Activated CD8-positive, alpha-beta memory T cell treated with anti-CD3 and anti-CD28 coated beads for 1 hour (primary cell): ENCODE measurements around the gene PDE9A.
"Not testable (repeated sequence)": the region's sequence is repeated elsewhere in the genome, so short reads cannot be mapped to it uniquely, and the experiment has no call there.

ENCODE experiments used
- DNase-seq, 2 donors: peaks; one replicate each; pipeline ENCODE4 v3.0.0-alpha.2; 2020; ENCODE audit warnings: low read depth in 1 of 2; ENCODE audit errors: extremely low read depth in 1 of 2

Gene PDE9A

GRCh38 chr21:42624095-42624790 lies 29.2 kb upstream of the PDE9A start:
- no peak for DNase-seq

DNA sequence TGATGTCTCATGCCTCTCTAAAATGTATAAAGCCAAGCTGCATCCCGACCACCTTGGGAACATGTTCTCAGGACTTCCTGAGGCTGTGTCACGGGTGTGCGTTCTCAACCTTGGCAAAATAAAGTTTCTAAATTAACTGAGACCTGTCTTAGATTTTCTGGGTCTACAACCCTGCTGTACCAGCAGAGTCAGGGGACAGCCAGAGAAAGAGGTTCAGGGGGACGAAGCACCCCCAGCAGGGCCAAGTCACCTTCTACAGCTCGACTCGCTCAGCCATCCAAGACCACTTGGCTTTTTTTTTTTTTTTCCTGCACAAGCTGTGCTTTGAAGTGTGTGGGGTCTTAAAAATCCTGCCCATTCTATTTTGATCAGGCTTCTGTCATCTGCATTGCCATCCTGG lies 28.5 kb upstream of the PDE9A start:
- DNase-seq = no peak

- no peak for DNase-seq
Measured at GRCh38 chr21:42626171-42626570, 27.2 kb upstream of the PDE9A start.

DNA sequence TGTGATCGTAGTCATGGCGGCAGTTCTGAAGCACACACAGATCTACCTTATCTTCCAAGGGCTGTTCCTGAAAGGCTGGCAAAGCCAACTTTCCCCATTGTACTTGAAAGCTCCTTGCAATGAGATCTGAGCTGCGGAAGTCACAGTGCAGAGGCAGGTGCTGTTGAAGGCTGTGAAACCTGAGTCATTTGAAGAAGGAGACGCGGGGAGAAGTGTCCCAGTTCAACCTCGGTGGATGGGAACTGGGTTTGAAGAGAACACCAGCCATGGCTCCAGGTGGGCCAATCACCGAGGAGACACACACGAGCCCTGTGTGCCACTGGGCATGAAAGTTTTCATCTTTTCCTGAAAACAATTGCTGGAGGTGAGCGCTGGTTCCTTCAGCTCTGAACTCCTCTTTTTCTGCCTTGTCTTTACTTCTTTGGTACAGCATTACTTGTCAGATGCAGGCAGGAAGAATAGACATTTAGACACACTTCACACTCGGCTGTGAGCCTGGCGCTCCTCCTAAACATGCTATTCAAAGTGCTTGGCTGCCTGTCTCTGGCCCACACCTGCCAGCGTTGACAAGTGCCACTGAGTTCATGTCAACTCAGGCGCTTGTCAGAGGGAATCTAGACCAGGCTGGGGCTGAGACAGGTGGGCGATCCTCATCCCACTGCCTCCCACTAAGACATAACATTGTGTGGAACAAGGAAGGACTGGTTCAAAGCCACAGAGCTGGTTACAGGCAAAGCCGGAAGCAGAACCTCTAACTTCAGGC lies 25.7 kb upstream of the PDE9A start:
- DNase-seq = no peak

GRCh38 chr21:42628466-42629061 lies 24.9 kb upstream of the PDE9A start:
- DNase-seq = not testable (repeated sequence)

- DNase-seq = no peak
Measured at GRCh38 chr21:42629933-42630589, 23.4 kb upstream of the PDE9A start.

DNA sequence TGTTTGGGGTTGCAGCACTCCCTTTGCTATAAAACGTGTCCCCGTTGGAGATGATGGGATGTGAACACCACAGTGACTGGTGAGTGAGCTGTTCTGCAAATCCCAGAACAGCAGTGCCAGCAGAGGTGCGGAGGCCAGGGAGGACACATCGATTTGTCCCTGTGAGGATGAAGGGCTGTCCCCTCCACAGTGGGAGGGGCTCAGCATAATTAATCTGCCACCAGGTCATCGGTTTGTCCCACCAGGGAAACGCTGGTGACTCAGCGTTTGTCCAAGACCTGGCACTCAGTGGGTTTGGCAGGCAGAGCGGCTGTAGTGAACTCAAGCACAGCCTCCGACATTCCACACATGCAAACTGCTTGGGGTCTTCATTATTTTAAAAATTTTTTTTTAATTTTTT lies 22.8 kb upstream of the PDE9A start:
- DNase-seq = no peak

DNA sequence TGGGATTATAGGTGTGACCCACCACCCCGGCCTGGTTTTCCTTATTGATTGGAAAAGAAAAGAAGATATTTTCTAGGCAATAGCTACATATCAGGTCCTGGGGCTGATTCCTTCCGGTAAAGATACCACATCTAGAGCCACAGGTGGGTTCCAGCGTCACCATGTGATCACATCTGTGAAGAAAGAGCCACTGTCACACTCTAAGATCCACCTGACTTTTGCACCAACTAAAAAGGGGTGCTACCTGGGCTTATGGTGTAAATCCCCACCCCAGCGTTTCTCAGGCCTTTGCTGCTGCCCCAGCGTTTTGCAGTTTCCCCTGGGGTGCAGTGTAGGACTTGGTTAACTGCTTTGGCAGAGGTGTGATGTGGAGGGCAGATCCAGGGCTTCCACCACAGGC lies 22.3 kb upstream of the PDE9A start:
- no peak for DNase-seq

- no peak for DNase-seq
Measured at GRCh38 chr21:42632336-42632751, 21.1 kb upstream of the PDE9A start.

DNA sequence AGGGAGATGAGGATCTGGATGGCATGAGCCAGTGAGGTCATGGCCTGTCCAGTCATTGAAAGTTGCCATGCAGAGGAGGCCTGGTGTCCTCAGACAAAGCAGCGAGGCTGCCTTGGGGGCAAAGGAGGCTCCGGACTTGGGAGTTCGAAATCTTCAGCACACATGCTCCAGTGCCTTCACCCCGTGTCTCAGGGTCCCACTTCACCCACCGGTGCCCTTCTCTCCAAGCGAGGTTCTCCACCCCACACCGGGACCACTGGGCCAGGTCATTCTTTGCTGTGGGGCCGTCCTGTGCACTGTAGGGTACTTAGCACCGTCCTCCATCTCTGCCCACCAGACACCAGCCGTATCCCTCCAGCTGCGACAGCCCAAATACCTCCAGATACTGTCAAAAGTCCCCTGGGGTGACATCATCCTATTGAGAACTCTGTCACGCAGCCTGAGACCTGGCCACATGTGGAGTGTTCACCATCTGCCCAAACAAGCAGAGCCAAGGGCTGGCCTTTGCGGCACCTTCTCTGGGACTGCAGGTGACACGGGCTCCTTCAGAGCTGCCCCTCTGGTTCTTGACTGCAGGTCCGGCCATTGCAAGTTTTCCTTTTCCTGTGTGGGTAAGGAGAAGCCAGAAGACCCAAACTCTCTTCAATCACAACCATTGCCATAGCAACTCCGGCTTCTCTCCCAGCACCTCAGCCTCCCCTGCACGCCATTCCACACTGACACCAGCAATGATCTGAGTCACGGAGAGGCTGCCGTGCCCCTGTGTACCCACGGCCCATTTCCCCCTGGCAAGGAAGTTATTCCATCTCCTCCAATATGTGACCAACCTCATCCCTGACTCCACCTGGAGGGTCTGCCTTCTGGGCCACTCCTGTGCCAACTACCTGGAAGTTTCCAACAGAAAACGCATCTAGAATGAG lies 20.4 kb upstream of the PDE9A start:
- DNase-seq = no peak

DNA sequence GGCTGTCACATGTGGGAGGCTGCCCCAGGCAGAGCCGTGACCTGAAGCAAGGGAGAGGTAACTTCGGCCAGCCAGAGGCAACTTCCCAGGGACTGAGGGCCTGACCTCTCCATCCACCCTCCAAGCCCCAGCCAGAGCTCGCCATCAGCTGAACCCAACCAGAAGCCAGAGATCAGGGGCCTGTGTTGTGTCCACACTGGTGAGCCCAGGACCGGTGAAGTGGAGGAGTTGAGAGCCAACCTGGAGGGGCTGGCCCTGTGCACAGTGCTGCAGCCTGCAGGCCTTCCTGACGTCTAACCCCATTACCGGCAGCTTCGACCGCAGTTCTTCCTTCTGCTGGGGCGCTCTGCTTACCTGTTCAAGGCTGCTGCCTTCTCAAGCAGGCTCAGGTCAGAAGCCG lies 19.6 kb upstream of the PDE9A start:
- no peak for DNase-seq

- DNase-seq = no peak
Measured at GRCh38 chr21:42635848-42636519, 17.4 kb upstream of the PDE9A start.

GRCh38 chr21:42636520-42637266 lies 16.7 kb upstream of the PDE9A start:
- no peak for DNase-seq

GRCh38 chr21:42637267-42638041 lies 16.0 kb upstream of the PDE9A start:
- no peak for DNase-seq

- DNase-seq = no peak
Measured at GRCh38 chr21:42638266-42638863, 15.1 kb upstream of the PDE9A start.

DNA sequence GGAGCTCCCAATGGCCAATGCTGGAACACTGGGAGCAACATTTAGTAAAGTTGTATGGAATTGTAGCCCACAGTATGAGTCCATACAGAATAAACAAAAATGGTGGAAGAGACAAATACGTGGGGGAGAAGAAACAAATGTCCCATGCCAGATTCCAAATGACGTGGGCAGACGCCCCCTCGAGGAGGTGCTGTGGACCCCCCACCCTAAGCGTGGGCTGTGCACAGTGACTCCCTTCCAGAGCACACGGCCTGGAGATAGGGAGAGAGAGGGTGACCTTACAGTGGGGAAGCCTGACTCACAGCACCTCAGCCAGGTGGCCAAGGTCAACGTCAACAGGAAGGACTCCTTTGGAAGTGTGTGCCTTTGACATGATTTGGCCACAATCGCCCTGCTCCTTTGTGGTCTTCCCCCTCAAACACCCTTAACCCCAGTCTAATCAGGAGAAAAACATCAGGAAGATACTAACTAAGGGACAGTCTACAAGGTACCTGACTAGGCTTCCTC lies 13.7 kb upstream of the PDE9A start:
- DNase-seq = no peak

- DNase-seq = no peak
Measured at GRCh38 chr21:42640486-42640885, 12.9 kb upstream of the PDE9A start.
